Hypothalamus (tissue), 51 donors: ENCODE measurements around the gene NCOR2.

ENCODE experiments used
- DNase-seq, 51 donors: peaks; one replicate each; lab custom pipeline; 2025; lab: John Stamatoyannopoulos, UW

Gene NCOR2

DNA sequence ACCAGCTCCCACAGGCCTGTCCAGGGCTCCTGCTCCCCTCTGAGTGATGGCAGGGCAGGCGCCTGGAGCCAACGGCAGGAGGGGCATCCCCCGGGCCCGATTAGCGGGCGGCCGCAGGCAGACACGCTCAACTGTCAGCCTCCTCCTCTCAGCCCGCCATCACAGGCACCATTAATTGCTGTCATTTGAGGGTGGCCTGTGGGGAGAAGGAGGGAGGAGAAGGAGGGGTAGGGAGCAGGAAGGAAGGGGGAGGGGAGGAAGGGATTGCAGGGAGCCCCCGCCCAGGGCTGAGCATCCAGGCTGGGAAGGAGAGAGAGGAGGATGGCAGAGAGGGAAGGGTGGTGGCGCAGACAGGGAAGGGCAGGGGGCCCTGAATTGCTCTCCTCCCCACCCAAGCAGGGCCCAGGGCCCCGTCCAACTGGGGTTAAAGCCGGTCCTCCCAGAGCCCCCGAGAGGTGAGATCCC is 36.1 kb downstream of the NCOR2 start:
- peak in 1 of 51 donors; percentile 18 for DNase-seq

DNA sequence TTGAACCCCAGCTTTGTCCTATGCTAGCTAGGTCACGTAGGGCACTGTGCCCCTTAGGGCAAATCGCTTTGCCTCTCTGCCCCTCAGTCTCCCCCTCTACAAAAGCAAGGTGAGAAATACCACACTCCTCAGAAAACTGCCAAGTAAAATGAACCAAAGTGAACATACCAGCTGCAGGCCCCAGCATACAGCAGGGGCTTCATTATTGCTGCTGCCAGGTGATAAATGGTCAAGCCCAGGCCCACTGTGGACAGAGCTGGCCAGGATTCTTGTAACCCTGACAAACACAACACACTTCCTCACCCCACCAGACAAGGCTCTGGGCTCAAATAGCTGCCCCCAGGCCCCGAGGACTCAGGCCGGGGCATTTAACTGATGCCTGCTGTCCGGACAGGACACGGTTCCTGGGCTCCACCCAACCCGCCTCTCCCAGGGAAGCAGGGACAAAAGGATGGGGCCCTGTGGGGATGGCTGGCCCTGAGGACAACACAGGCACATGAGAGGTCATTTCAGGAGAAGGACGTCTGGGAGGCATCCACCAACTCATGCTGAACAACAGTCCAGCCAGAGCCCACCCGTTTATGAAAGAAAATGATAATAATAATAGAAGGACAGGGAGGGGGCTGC is 36.7 kb downstream of the NCOR2 start:
- DNase-seq: no peak

DNA sequence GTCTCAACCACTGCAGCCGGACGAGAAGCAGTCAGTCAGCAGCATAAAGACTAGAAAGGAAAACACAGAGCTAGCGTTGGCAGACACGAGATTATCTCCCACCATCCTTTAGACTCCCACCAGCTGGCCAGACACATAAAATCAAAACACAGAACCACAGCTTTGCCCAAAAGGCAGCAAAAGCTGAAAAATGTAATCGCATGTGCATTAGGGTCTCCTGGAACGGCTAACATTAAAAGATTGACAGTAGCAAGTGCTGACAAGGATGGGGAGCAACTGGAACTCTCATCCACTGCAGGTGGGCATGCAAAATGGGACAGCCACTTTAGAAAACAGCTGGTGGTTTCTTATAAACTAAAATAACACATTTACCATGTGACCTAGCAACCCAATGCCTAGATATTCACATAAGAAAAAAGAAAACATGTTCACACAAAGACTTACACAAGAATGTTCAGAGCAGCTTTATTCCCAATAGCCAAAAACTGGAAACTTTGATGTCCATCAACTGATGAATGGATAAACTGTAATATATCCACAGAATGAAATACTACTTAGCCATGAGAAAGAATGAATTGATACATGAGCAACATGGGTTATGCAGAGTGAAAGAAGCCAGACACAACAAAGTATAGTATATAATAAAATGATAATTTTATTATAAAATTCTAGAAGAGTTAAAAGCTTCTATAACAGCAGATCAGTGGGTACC is 37.7 kb downstream of the NCOR2 start:
- DNase-seq: no peak

DNA sequence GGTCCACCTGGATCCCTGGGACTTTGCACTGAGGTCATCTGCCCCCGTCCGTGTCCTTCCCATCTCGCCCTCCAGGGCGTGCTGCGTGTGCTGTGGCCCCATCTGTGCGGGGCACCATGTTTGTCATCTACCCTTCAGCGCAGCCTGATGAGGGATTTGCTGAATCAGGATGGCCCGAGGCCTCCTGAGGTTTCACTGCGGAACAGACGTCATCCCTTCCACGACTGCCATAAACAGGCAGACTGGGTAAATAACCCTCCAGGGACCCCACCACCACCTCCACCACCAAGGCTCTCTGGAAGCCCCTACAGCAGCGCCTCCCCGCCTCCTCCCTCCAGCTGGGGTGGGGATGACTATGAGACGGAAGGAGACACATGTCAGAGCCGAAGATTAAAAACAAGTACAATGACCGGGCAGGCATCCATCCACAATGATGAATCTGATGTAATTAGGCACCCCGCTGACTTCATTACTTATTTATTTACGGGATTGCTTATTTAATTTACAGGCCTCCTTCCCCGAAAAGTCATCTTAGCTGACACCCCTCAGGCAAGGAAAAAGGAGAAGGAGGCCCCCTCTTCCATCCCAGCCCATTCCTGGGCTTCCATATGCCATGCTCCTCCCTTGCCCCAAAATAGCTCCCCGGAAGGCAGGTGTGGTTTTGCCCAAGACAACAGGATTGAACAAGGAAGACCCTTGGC is 39.4 kb downstream of the NCOR2 start:
- no peak for DNase-seq

DNA sequence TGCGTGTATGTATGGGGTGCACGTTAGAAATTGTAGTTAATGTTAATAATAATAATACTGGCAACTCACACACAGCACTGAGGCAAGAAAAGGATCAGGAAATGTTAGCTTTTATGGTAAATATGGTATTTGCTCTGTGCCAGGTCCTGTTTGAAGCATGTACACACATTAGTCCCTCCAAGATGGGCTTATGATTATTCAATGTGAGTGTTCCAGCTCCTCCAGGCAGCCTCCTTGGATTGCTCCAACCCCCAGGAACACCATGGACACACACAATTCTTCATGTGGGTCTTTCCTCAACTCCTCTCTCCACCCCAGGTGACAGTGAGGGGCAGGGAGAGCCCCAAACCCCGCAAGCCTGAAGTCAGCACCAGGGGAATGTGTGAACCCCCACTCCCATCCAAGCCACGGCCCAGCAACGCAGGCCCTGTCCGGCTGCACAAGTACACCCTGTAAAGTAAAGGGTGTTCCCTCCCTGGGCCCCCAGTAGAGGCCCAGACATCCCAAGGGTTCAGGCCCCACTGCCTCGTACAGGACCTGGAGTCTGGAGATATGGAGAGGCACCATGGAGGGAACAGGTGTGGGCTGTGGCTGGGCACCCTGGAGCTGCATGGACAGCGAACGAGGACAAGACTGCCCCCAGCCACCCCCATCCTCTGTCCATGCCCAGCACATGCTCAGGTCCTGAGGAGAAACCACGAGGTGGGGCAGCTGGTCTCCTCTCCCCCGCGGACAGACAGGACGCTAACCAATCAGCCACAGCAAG is 41.3 kb downstream of the NCOR2 start:
- DNase-seq: no peak

DNA sequence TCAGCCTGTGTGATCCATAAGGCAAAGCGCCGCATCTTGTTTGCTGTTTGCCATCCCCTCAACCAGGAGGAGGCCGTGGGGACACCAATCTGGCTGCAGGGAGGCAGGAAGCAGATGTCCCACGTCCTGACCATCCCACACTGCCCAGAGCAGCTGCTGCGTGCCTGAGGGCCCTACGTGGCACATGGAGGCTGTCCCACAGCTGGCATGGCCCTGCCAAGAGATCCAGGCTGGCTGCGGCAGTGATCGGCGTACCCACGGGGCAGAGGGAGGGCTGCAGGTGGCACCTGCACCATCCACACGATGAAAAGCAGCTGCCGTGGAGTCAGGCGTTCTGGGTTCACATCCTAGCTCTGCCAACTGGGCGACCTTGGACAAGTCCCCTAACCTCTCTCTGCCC is 42.0 kb downstream of the NCOR2 start:
- DNase-seq: peak in 19 of 51 donors; percentile 17 to 66 (median 39)

DNA sequence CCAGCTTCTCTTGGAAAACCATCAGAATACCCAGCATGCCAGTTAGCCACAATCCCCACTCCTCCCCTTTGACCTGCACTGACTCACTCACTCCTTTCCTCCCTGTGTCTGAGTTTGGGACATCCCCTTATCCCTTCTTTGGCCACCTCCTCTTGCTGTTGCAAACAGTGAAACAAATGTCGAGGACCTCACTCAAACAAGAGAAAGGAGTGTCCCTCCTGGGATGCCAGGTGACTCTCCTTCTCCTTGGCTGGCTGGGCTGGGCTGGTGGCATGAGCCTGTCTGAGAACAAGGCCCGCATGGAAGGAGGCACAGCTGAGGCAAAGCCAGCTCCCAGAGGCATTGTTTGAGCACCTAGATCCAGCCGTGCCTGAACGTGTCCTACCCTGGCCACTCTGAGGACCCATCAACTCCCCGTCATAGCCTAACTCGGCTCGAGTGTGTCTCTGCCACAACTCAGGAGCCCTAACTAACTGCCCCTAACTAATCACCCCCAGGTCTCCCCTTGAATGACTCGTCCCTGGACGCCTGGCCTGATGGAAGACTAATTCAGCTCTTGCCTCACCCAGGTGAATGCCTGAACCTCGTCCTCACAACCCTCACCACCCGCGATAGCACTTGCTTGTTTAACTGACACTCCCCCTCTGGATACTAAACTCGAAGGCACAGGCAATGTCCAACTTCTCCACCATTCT is 43.0 kb downstream of the NCOR2 start:
- no peak for DNase-seq

DNA sequence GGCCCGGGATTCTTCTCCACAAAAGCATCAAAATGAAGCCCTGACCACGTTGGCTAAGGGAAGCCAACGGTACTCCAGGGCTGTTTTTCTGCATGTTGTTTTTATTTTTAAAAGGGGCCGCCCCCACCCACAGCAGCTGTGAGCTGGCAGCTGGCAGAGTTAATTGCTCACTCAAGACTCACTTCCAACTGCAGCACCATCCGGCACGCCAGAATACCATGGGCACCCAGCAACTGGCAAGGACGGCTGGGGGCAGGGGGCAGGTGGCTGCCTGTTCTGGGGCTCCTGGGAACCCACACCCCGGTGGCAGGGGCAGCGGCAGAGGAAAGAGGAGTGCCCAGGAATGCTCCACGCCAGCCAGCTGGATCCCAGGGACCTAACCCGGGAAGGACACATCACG is 44.3 kb downstream of the NCOR2 start:
- peak in 26 of 51 donors; percentile 18 to 71 (median 34) for DNase-seq

DNA sequence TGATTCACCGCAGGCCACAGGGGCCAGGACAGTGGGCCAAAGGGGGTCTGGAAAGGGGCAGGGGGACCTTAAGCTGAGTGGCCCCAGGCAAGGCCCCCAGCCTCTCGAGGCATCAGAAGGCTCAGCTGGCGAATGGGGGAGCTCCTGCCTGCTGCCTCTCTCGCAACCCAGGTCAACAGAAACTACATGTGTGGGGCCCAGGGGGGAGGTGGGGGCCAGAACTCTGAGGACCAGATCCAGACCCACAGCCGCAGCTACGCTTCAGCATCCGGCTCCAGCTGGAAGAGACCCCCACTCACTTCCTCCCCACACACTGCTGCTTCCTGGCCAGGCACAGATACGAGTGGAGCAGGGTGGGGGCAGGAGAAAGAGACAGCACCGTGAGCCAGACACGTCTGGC is 46.5 kb downstream of the NCOR2 start:
- DNase-seq: no peak

DNA sequence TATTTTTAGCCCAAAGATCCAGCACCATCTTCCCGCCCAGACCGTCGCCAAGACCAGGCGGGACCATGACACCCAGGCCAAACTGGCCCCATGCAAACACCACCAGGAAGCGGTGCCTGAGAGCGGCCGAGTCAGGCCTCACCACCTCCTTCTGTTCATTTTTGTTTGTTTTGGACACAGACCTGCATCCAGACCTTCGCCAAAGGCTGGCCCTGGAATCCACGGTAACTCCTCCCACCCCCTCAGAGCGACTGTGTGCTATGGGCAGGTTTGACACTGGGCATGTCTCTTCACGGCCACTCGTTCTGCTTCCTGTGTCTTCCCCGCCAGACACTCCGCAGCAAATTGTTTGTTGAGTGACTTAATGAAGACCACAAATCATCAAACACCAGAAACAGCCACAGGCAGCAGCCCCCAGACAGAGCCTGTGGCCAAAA is 47.1 kb downstream of the NCOR2 start:
- DNase-seq: no peak

DNA sequence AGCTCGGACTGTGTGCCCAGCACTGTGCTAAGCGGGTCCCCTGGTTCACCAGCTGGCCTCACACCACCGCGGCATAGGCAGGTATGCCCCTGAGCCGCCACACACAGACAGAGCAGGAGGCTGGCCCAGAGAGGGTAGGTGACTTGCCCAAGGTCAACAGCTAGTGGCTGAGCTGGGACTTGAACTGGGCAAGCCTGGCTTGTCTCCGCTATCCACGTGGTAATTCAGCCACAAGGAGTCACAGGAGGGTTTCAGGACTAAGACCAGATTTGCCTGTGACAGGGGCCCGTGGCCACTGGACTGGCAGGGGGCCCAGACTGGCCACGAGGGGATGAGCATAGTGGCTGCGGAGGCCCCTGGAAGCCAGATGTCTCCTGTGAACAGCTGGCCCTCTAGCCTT is 47.7 kb downstream of the NCOR2 start:
- DNase-seq: no peak

DNA sequence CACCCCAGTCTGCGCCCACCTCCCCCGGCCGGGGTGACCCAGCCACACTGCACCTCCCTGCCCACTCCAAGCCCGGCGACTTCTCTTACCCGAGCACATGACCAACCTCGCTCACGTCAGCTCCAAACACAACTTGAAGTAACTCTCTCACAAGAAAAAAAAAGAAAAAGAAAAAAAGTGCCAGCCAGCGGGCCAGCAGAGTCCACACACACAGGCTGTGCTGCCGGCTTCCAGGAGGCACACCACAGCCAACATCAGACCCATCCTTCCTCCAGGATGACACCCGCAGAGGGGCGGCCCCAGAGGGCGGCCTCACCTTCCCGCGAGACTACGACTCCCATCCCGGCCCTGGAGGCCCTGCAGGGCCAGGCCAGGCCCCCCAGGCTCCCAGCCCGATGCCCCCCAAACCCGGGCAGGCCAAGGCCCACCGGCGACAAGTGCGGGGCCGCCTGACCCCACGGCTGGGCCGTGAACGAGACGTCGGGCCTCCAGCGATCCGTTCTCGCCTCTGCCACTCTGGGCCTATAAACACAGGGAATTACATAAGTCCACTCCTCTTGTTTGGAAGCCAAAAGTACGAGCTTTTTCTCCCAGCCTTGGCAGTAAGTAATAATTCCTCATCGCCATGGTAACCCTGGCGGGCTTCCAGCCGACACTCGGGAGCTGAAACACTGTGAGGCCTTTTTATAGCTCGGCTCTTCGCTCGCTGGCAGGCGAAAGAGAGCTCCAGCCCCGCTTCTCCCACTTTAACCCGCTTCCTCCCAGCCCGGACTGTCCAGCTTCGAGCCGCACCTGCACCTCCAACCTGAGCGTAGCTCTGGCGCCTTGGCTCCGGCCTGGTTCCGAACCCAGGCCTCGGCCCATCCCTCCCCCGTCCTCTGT is 49.1 kb downstream of the NCOR2 start:
- peak; percentile 69 to 98 (median 93) for DNase-seq
